ENCODE data around the gene ASCC3.
A peak's percentile ranks its signal among the peaks of the same experiment; 100 is the strongest.

ASCC3 gene

DNA sequence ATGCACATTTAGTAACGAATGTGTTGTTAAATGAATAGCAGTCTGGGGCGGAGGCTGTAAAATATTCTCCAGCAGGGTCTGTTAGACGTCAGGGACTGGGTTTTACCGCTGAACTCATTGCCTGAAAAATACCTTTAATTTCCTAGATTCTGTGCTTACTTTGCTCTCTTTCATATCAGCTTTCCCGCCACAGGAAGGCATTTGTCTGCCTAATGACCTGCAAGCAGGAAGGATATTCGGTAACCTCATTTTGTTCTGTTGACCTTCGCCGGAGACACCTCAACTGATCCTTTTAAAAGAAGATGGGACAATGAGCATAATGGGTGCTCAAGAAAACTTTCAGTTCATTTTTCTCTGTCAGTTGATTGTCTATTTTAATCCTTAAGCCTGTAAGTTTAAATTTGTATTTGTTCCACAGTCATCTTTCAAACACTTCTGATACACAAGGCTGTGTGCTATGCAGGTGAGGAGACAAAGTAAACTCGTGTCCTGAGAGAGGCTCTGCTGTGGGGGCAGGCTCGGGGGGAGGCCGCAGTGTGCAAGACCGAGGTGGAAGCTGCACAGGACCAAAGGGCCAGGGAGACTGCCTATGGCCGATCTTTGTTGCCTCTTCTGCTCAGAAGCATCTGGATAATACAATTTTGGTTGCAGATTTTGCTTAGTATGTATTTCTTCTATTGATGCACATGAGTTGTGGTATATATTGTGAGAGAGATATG, 389.0 kb downstream of the ASCC3 start:
- DNase-seq (ENCODE audit: low spot score), result no peak

DNA sequence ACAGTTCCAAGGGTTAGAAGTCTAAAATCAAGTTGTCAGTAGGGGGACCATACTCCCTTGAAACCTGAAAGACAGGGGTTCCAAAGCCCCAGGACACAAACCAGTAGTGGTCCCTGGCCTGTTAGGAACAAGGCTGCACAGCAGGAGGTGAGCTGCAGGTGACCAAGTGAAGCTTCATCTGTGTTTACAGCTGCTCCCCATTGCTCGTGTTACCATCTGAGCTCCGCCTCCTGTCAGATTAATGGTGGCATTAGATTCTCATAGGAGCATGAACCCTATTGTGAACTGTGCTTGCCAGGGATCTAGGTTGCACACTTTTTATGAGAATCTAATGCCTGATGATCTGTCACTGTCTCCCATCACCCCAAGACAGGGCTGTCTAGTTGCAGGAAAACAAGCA, 391.1 kb downstream of the ASCC3 start:
- DNase-seq (ENCODE audit: low spot score), result no peak

DNA sequence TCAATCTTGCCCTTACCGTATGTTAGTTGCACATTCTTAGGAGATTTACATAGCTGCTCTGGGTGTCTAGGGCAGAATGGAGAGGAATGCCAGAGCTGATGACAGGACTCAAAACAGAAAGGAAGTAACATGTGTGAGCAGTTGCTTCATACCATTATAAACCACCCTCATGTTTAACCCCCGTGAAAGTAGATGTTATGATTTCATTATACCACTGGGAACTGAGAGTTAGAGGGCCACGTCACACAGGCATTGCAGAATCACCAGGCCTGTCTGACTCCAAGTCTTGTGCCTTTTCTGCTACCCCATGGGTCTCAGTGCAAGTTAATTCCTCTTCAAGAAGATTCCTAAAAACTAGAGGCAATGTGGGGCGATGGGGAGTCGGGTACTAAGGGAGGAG, 392.9 kb downstream of the ASCC3 start:
- no peak for DNase-seq (ENCODE audit: low spot score)

DNA sequence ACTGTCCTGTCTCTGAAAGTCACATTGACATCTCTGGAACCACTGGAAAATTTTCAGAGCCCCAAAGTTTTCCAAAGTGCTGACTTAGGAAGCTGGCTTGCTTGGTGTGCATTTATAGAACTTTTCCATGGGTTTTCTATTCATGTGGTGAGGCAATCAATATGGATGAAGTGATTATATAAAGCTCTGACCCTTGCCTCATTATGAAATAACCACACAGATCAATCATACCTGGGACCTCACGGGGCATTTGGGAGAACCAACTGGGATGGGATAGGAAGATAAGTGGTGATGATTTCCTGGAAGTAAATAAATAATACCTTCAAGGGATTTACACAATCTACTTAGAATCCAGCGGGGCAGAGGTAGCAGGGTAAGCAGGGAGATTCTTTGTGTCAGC, 393.5 kb downstream of the ASCC3 start:
- no peak for DNase-seq (ENCODE audit: low spot score)

DNA sequence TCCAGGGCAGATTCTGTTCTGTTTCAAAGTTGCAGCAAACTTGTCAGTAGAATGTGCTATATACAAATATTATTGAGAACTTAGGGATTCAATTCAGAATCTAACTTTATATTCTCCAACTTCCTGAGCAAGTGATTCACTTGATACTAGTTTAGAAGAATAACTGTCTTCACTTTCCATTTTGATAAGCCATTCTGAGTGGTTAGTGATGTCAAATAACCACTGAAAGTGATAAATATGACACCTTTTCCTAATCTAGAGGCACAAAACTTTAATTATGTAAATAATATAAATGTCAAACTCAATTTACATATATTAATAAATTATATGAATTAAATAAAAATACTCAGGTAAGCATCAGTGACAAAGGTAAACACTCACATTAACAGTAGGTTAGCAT, 395.9 kb downstream of the ASCC3 start:
- no peak for DNase-seq (ENCODE audit: low spot score)

DNA sequence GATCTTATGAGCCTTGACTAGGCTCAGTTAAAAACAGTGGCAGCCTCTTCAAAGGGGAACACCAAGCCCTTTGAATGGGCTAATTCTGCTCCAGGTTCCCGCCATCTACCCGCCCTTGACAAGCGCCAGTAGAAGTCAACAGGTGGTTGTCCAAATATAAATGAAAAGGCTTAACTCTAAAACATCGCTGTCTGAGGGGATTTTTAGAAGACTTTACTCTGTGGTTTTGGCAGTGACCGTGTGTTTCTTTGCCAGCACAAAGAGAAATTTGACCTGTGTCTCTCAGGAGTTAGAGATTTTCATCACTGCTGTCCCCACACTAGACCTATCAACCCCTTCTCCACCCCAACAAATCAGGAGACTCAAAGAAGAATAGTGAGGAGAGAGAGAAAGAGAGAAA, 396.7 kb downstream of the ASCC3 start:
- DNase-seq (ENCODE audit: low spot score), result no peak

DNA sequence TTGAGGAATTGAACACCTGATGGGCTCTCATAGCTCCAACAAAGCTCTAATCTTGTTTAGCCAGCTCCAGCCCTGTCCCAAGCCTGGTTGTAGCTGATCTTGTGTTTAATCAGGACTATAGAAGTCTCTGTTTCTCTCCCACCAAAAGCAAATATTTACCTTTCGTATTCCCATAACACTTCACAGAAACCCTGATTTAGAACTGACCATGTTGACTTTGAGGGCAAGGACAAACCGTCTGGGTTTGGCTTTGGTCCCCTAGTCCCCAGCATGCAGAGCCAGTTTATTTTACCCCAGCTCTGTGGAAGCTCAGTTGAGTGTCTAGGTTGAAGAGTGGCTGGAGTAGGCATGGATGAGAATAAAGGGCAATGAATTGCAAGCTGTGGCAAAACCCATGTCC, 398.4 kb downstream of the ASCC3 start:
- DNase-seq (ENCODE audit: low spot score), result no peak

DNA sequence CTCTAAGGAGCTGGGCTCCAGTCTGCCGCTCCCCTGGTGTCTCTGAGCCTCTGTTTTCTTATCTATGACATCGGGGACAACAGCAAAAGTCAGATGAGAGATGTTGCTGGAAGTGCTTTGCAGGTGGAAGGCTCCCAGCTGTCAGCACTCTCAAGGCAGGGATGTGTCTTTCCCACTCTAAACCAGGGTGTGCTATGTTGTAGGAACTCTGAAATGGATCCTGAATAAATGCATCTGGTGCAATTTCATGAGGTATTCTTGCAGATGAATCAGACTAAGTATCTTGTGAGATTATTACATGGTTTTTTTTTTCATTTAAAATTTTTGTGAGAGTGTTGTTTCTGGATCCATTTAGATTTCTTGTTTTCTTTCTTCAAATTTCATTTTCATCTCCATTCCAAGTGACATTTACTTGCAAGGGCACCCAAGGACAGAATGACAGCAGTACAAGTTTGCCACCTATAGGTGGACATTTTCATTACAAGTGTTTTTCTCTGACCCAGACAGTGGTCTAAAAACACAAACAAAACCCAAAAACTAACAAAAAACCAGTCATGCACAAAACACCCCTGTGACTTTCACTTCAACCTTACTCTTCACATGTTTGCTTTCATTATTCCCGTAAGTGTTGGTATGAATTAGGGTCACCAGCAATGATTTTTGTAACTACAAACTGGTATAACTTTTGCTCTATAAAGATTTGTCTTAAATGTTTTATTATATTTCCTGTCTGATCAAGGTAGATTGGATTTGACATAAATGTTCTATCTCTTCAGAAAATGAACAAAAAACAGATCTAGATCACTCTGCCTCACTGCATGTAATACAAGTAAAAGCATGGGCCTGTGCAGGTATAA, 401.7 kb downstream of the ASCC3 start:
- DNase-seq (ENCODE audit: low spot score), result no peak

DNA sequence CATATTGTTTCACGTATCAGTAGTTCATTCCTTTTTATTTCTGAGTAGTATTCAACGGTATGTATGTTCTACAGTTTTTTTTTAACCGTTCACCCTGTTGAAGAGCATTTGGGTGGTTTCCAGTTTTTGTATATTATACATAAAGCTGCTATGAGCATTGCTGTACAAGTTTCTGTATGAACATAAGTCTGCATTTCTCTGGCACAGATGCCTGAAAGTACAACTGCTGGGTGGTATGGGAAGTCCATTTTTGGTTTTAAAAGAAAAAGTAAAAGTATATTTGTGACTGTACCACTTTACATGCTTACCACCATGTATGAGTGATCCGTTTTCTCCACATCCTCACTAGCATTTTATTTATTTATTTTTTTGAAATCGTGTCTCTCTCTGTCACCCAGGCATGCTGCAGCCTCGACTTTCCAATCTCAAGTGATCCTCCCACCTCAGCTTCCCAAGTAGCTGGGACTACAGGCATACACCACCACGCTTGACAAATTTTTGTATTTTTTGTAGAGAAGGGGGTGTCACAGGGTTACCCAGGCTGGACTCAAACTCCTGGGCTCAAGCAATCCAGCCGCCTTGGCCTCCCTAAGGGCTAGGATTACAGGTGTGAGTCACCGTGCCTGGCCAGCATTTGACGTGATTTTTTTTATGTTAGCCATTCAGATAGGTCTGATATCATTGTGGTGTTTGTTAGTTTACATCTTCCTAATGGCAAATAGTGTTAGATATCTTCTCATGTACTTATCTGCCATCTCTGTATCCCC, 405.4 kb downstream of the ASCC3 start:
- no peak for DNase-seq (ENCODE audit: low spot score)

DNA sequence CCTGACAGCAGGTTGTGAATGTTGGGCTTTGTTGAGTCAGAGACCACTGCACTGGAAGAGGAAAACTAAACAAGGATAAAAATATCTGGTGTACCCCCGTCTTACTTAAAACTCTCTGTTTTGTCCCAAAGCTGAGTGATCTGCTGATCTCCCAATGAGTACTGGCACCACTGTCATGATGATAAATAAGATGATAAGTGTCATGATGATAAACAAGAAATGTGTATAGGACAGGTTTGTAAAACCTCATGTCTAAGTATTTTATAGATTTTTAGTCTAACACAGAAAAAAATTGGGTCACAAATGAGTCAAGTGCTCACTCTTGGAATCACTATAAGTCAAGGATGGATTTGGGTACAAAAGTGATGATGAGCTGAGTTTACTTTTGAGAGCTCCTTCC, 407.9 kb downstream of the ASCC3 start:
- DNase-seq (ENCODE audit: low spot score), result no peak

DNA sequence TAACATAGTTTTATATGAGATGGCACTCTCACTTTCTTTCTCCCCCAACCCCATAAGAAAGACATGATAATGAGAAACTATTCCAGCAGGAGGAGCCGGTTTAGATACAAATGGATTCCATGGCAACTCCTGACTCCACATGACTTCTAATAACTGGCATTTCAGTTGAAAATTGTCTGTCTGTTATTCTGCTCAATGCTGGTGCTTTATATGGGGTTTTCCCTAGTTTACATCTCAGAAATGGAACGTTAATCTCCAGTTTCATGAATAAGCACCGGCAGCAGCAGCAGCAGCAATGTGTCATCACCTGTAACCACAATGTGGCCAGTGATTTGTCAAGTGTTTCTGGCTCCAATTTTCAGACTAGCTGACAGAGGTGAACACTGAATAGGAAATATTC, 408.5 kb downstream of the ASCC3 start:
- no peak for DNase-seq (ENCODE audit: low spot score)

DNA sequence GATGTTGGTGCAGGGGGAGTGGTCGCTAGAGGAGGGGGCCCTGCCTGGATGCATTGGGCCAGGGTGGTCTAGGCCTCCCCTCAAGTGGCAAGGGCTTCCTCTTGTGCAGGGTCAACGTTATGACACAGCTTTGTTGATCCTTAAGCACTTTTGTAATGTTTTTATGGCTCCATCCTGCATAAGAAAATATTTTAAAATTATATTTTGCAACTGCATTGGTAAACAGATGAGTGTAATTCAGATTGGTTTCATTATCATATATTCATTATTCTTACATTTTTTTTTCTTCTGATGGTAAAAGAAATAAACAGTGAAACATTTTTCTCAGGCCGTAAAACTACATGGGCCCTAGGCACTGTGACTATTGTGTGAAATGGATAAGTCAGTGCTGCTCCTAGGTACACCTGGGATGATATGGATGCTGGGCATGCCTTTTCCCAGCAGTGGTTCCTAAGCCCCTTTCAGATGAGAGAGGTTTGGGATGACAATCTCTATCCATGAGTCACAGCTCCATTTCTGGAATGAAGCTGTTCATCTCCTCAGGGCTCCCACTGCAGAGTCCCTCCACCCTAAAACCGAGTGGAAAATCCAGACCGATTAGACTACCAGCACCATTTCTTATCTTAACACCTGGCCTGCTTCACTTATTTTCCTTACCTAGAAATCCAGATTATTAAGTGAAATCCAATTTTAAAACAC, 410.6 kb downstream of the ASCC3 start:
- no peak for DNase-seq (ENCODE audit: low spot score)

DNA sequence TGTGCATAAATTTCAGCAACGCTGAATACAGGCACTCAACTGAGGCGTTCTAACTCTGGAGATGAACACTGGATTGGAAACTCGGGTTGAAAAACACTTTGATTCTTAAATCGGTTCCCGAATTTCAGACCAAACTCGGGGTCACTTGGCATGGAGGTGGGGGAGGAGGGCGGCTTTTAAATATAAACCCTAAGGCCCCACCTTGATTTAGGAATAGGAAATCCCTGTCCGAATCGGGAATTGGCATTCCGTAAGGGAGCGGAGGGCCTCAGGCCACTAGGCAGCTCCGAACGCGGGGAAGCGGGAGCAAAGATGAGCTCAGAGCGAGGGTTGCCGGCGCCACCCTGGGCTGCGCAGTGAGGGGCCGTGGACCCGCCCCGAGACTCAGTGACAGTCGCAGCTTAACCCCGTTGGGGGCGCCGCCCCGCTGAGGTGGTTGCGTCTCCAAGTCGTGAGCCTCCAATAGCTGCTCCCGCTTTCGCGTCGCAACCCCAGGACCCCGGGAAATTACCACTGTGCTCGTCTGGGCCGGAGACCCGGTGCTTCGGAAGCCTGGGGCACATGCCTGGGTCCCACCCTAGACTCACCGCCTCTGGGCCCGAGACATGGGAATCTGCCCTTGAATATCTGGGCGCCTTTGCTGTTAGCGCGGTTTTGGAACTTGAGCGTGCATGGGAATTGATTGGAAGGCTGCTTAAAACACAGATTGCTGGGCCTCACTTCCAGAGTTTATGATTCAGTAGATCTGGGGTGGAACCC, 411.8 kb downstream of the ASCC3 start:
- no peak for DNase-seq (ENCODE audit: low spot score)

DNA sequence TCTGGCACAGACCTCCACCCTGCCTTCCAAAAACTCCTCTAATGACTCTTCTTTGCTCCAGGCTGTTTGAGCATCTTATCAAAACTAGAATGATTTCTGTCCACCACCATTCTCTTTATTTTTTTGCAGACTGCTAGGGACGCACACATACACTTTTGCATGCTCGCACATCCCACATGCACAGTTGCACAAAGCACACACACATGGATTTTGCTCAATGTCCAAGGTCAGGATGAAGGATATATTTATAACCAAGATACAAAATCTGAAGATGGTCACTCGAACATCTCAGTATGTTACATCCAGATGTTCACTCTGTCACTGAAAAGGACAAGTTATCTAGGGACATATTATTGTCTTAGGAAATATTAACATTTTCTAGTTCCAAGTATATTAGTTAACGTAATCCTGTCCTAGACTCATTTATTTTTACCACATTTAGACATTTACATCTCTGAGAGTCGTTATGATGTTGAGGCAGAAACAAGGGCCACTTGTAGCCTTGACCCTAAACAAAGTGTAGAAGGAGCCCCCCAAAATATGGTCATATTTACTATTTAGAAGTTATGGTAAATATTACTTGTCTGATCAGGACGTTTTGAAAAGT, 413.0 kb downstream of the ASCC3 start:
- DNase-seq (ENCODE audit: low spot score), result no peak

DNA sequence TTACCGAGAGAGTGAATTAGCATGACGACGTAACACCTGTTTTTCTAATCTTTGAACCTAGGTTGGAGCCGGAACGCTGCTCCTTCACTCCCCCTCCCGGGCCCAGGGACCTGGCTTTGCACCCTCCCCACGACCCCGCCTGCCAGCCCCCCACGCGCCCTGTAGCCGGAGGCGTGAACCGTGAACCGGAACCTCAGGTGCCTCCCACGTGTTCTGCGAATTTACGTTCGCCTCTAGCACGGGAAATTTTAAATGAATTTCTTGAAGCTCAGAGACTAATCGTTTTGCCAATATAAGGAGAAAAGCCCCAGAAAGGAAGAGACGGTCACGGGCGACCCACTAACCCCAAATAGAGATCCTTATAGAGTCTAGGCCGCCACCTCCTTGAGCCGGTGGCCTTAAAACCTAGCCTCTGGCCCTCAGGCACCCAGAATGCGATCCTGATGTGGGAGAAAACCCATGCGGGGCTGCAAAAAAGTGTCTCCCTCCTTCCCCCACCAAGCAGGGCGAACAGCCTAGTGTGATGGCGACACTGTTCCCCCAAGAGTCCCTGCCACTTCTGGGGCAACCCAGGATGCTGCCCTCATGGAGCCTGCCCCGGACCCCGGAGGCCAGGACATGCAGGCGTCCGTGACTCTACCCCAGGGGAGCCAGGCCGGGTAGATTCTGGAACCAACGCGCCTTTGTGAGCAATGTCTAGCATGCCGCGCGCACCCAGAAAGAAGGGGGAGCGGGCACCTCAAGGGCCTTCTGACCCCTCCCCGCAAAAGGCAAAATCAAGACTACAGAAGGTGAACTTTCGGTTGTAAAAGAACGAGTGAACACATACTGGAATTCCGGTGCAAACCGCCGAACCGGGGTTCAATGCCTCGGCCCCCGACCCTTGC, 413.8 kb downstream of the ASCC3 start:
- DNase-seq (ENCODE audit: low spot score), result no peak

DNA sequence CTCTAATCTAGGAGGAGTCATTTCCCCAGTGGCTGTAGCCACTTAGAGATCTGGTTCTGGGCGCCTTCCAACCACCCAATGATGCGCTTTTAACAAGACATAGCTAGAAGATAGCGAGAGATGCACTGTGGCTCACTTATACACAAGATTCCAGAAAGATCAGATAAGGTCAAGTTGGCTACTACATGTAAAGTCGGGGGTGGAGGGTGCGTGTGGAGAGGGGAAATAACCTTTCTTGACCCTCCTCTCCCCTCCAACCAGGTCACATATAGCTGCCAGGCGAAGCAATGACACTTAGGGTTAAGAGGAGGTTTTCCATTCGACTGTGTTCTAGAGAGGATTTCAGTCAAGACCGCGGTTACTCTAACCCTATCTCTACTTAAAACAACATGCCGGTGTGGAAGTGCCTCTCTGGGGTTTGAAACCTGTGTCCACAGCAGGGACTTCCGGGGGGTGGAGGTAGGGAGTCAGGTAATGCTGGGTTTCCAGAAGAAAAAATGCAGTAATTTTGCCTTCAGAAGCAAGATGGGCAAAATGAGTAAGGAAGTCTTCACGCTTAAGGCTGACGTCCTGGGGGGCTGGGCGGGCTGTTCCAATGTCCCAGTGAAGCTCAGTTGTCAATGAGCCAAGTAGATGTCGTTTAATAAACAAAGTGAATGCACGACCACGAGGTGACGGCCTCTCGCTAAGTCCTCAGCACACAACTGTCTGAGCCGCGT, 414.6 kb downstream of the ASCC3 start:
- no peak for DNase-seq (ENCODE audit: low spot score)

DNA sequence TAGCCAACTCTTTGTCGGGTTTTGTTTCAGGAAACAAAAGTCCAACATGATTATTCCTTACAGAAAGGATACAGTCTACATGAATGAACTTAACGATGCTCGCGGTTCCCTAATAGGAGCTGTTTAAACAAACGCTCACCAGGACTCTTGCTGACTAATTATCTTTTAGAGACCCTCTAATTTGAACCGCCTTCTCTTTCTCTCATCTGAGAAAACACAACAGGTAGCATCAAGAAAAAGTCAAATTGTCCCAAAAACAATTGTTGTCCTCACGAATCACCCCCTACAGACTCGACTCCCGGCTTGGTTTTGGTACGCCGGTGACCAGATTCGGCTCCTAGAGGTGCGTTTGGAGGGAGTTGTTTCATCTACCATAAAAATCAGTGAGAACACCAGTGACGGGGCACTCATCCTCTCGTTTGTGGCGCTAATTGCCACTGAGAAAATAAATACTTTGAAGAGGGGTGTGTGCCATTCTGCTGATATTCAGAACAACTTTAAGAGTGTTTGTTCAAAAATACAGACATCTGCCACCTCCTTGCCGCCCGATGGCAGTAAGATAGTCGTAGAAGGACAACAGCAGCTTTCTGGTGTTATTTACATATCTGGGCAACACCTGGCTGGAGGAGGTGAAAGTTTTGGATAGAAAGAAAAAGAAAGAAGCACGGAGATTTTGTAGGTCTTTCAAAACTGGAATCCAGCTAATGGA, 415.3 kb downstream of the ASCC3 start:
- DNase-seq (ENCODE audit: low spot score), result no peak

DNA sequence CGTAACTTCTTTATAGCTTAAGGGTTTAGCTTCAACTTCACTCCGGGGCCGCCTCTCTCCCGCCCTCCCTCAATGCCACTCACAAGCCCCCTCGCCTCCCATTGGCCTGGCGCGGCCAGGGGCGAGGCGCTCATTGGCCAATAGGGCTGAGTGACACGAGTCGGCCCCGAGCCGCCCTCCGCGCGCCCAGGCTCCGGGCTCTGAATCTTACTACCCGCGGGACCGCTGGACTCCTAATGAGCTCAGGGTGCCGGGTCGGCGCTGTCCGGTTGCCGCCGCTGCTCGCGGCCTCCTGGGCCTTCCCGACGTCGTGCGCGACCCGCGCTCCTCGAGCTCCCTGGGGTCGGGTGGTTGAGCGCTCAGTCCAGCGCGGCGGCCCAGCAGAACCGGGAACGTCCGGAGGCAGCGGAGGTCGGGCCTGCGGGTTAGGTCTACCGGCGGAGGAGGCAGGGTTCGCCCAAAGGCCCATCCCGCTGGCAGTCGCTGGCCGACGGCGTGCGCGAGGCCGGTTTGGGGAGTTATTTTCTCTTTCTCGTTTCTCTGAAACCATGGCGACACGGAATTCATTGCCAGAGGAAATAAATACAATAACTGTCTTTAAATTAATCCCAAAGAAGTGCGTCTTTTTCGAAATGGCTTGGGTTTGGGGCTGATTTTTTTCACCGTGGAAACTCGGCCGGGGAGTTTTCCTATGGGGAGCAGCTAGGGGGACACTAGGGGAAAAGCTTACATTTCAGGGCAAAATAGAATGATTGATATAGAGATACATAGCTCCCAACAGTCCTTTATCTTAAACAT, 416.0 kb downstream of the ASCC3 start, which contains the start of gene SIM1:
Gene SIM1, minus strand, starts transcription at position 19 of the 798 bp plus-strand sequence. CDS start 1,453 bp downstream, outside the sequence.
- DNase-seq (ENCODE audit: low spot score), result peak; percentile 86
